Left ventricle myocardium inferior (tissue), 1 donor: ENCODE data around the gene BBS10. TPM values are rescaled to one million over a fixed set of nuclear protein-coding genes. Genes with fewer than 3 reads are reported as not detected.

Source experiments
- DNase-seq: peaks from one replicate; pipeline ENCODE4 v3.0.0-alpha.2; 2020
- H3K27ac ChIP-seq: fragments of 200-600 bp; replicated peaks from 2 replicates; pipeline ENCODE4 v1.8.0; 2021
- H3K27me3 ChIP-seq: fragments of 200-600 bp; 2 replicates; pipeline ENCODE4 v1.8.0; 2021; ENCODE audit warnings: low read depth
- H3K36me3 ChIP-seq: fragments of 200-600 bp; 2 replicates; pipeline ENCODE4 v1.8.0; 2021
- H3K4me1 ChIP-seq: fragments of 200-600 bp; 2 replicates; pipeline ENCODE4 v1.8.0; 2021
- H3K4me3 ChIP-seq: fragments of 200-600 bp; 2 replicates; pipeline ENCODE4 v1.8.0; 2021; ENCODE audit warnings: mild to moderate bottlenecking, moderate library complexity
- H3K9me3 ChIP-seq: fragments of 200-600 bp; replicated peaks from 2 replicates; pipeline ENCODE4 v1.8.0; 2021
- CTCF ChIP-seq: fragments of 200-600 bp; IDR thresholded peaks from 2 replicates; pipeline ENCODE4 v1.8.0; 2021; ENCODE audit warnings: antibody characterized with exemption, mild to moderate bottlenecking, borderline replicate concordance
- intact Hi-C: fragments of 100-400 bp; cut with micrococcal nuclease; formaldehyde crosslinking; loops from one replicate; pipeline ENCODE4 v1.11.0; 2022
- total RNA-seq: library from RNA; stranded (reverse); fragmentation: NEBNext Ultra II Directional; extraction: Animal tissue kit (Norgen Biotek cat#: 25700); gene quantifications from one replicate; pipeline ENCODE4 v1.2.1, GENCODE V29; 2021
- donor health status: DM: no; HTN: yes; CAD: no; lungs with severe emphysema.

The BBS10 gene
- total RNA-seq, 1 donor from 2014 or later: 8.8 TPM

GRCh38 chr12:76303989-76304460 is 44.2 kb downstream of the BBS10 start:
- H3K4me1 ChIP-seq: no peaks in the 10 kb centered on the region
- intact Hi-C loops: no loop called here
- H3K27ac ChIP-seq: no peak overlapping the region
- H3K9me3 ChIP-seq: no peaks in the 10 kb centered on the region
- no peak for DNase-seq
- no peaks in the 10 kb centered on the region for H3K36me3 ChIP-seq
- no peaks in the 10 kb centered on the region for H3K27me3 ChIP-seq
- TF ChIP-seq CTCF: no peak
- no peak overlapping the region for H3K4me3 ChIP-seq

DNA sequence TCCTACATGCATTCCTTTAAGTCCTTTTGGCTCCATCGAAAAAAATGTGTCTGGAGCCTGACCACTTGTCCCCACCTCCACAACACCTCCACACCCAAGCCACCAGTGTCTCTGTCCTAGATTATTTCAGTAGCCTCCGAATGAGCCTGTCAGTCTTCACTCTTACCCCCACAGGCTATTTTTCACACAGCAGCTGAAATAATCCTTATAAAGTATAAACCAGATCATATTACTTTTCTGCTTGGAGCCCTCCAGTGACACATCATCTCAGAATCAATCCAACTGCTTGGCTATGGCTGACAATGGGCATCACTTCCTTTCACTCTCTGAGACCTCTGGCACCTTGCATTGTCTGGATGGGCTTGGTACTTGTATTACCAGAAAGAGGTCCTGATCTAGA is 44.9 kb downstream of the BBS10 start:
- no peak overlapping the region for H3K4me3 ChIP-seq
- no peak for DNase-seq
- no peaks in the 10 kb centered on the region for H3K9me3 ChIP-seq
- intact Hi-C loops: no loop called here
- H3K27ac ChIP-seq: no peak overlapping the region
- no peaks in the 10 kb centered on the region for H3K27me3 ChIP-seq
- no peaks in the 10 kb centered on the region for H3K36me3 ChIP-seq
- TF ChIP-seq CTCF: no peak
- no peaks in the 10 kb centered on the region for H3K4me1 ChIP-seq

DNA sequence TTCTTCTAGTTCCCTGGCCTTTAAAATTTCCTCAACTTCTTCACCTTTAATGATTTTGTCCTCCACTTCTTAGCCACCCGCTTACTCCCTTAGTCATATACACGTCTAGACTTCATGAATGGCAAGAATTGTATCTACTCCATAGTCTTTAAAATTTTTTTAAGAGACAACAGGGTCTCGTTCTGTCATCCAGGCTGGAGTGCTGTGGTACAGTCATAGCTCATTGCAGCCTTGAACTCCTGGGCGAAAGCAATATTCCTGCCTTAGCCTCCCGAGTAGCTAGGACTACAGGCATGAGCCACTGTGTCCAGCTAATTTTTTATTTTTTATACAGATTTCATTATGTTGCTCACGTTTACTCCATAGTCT is 47.9 kb downstream of the BBS10 start:
- intact Hi-C loops: no loop called here
- no peak for DNase-seq
- no peak overlapping the region for H3K27ac ChIP-seq
- H3K36me3 ChIP-seq: no peaks in the 10 kb centered on the region
- no peaks in the 10 kb centered on the region for H3K27me3 ChIP-seq
- TF ChIP-seq CTCF: no peak
- no peak overlapping the region for H3K4me3 ChIP-seq
- no peaks in the 10 kb centered on the region for H3K9me3 ChIP-seq
- H3K4me1 ChIP-seq: no peaks in the 10 kb centered on the region

DNA sequence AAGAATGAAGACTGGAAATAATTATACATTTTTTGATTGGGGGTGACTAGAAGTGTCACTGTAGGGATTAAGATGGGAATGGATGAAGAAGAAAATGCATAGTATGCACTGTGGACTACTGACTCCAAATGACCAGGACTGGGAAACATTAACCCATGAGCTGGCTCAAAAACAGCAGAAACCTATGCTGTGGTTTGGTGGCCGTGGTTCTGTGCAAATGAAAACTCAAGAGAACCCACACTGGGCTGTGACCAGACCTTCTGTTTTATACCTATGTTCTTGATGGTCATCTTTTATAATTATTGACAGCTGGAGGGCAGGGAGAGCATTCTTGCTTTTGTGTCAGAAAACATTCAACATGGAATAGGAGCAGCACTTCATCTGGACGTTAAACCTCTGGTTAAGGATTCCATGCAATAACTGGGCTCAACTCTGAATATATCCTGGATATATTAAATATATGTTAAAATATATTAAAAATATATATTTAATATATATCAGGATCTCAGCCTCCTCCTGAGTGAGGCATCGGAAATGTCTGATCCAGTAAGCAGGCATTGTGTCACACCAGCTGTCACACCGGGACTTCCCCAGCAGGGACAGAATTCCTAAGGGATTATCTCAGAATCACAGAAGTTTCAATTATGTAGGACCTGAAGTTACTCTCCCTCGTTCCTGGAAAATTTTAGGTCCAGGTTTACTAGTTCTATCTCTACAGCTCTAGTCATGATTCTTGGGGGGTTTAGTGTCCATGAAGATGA is 48.5 kb downstream of the BBS10 start:
- Histone ChIP-seq H3K4me3 (no peak overlapping the region), H3K4me1 (no peaks in the 10 kb centered on the region), H3K27ac (no peak overlapping the region), H3K9me3 (no peaks in the 10 kb centered on the region), H3K27me3 (no peaks in the 10 kb centered on the region), H3K36me3 (no peaks in the 10 kb centered on the region)
- TF ChIP-seq CTCF: no peak
- DNase-seq: no peak
- intact Hi-C loops: no loop called here

Other genes starting within 250 kb of the BBS10 start
- 28.9 TPM for gene OSBPL8, start 211.4 kb upstream of the BBS10 start, total RNA-seq